ENCODE measurements around the gene TCERG1L.

- TF ChIP-seq CTCF (IDR thresholded peaks at IDR 0.05) (no peak), POLR2A (IDR thresholded peaks at IDR 0.05) (no peak)
These were observed 34.9 kb upstream of the TCERG1L start for GRCh38 chr10:131346456-131346855.

Data from body of pancreas (tissue), 4 donors.